HEK293T (cell line): Measurements from ENCODE around the gene ASPG.

Experiments used
- ARNT ChIP-seq: fragments of 450-650 bp; IDR thresholded peaks from 2 replicates; pipeline ENCODE4 v1.6.1; 2017; ENCODE audit warnings: mild to moderate bottlenecking
- BHLHE40 ChIP-seq: fragments of 450-650 bp; IDR thresholded peaks from 2 replicates; pipeline ENCODE4 v1.6.1; 2016; ENCODE audit warnings: mild to moderate bottlenecking, moderate library complexity, borderline replicate concordance
- ELF4 ChIP-seq: fragments of 450-650 bp; IDR thresholded peaks from 2 replicates; pipeline ENCODE4 v1.6.1; 2017; ENCODE audit warnings: antibody characterized with exemption
- FOXA1 ChIP-seq: fragments of 450-650 bp; IDR thresholded peaks from 2 replicates; pipeline ENCODE4 v1.6.1; 2016; ENCODE audit warnings: mild to moderate bottlenecking
- FOXK2 ChIP-seq: fragments of 450-650 bp; IDR thresholded peaks from 2 replicates; pipeline ENCODE4 v1.6.1; 2016; ENCODE audit warnings: mild to moderate bottlenecking
- FOXM1 ChIP-seq: fragments of 450-650 bp; IDR thresholded peaks from 2 replicates; pipeline ENCODE4 v1.6.1; 2017; ENCODE audit warnings: mild to moderate bottlenecking, borderline replicate concordance
- HDGF ChIP-seq: fragments of 450-650 bp; IDR thresholded peaks from 2 replicates; pipeline ENCODE4 v1.6.1; 2017; ENCODE audit warnings: antibody characterized with exemption, borderline replicate concordance
- SP1 ChIP-seq: fragments of 450-650 bp; IDR thresholded peaks from 2 replicates; pipeline ENCODE4 v1.6.1; 2017
- TF ChIP-seq, protein P1 (sequence below): fragments of 450-650 bp; IDR thresholded peaks from 2 replicates; pipeline ENCODE4 v1.6.1; 2016

DNA sequence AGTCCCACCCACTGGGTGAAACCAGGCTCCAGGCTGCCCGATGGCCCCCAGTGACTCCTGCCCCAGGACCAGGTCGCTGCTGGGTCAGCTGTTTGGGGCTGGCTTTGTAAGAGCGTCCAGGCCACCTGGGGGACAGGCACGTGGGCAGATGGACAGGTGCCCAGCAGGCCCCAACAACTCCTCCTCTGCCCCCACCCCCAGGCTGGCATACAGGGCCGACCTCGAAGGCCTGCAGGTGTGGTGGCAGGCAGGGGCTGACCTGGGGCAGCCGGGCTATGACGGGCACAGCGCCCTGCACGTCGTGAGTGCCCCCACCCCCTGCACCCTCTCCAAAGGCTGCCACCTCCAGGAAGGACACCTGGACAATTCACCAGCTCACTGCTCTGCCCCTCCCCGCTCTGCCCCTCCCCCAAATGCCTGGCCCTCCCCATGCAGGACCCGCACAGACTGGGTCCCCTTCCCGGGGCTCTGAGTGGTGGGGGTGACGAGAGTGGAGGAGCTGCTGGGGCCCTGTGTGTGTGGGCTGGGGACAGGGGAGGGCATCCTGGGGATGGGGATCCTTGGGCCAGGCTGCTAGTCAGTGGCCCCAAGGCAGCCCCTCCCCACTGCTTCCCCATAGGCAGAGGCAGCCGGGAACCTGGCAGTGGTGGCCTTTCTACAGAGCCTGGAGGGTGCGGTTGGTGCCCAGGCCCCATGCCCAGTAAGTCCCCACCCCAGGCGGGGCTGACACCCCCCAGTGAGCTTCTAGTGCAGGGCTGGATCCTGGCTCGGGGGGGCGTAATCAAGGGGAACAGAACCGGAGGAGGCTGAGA is 26.0 kb downstream of the ASPG start:
- TF ChIP-seq FOXA1 (no peak), ELF4 (no peak), HDGF (no peak), SP1 (no peak), FOXM1 (no peak), BHLHE40 (no peak), FOXK2 (no peak), ARNT (no peak)
- TF ChIP-seq, protein P1, sequence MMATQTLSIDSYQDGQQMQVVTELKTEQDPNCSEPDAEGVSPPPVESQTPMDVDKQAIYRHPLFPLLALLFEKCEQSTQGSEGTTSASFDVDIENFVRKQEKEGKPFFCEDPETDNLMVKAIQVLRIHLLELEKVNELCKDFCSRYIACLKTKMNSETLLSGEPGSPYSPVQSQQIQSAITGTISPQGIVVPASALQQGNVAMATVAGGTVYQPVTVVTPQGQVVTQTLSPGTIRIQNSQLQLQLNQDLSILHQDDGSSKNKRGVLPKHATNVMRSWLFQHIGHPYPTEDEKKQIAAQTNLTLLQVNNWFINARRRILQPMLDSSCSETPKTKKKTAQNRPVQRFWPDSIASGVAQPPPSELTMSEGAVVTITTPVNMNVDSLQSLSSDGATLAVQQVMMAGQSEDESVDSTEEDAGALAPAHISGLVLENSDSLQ: no peak
